Ovary (tissue), 3 donors: ENCODE results near the gene MAN1C1.

ENCODE experiments used
- POLR2A ChIP-seq: fragments of 450-650 bp; IDR thresholded peaks from one replicate; pipeline ENCODE4 v1.6.1; 2017; ENCODE audit warnings: antibody characterized with exemption, mild to moderate bottlenecking, moderate library complexity
- TF ChIP-seq, protein P1 (sequence below), 3 donors: fragments of 450-650 bp in 2 of 3; fragments of 200-600 bp in 1 of 3; IDR thresholded peaks; one replicate each; pipeline versions ENCODE4 v1.5.1 to v1.8.0; 2016 to 2022; ENCODE audit warnings: antibody characterized with exemption in 3 of 3, mild to moderate bottlenecking in 1 of 3
- donor health status: DM: no; HTN: no; CAD: no.

- TF ChIP-seq, protein P1, sequence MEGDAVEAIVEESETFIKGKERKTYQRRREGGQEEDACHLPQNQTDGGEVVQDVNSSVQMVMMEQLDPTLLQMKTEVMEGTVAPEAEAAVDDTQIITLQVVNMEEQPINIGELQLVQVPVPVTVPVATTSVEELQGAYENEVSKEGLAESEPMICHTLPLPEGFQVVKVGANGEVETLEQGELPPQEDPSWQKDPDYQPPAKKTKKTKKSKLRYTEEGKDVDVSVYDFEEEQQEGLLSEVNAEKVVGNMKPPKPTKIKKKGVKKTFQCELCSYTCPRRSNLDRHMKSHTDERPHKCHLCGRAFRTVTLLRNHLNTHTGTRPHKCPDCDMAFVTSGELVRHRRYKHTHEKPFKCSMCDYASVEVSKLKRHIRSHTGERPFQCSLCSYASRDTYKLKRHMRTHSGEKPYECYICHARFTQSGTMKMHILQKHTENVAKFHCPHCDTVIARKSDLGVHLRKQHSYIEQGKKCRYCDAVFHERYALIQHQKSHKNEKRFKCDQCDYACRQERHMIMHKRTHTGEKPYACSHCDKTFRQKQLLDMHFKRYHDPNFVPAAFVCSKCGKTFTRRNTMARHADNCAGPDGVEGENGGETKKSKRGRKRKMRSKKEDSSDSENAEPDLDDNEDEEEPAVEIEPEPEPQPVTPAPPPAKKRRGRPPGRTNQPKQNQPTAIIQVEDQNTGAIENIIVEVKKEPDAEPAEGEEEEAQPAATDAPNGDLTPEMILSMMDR (IDR thresholded peaks at IDR 0.05) = no peak
- no peak for TF ChIP-seq POLR2A
These were observed 30.5 kb downstream of the MAN1C1 start for GRCh38 chr1:25647106-25647505.
